Ovary (tissue), 9 donors: Measurements from ENCODE around the gene ELOVL3. TPM values are rescaled to one million over a fixed set of nuclear protein-coding genes. Genes with fewer than 3 reads are reported as not detected.

ENCODE experiments used
- DNase-seq, 5 donors: peaks; one replicate each; pipeline ENCODE4 v3.0.0-alpha.2; 2019 to 2020
- H3K27ac ChIP-seq, 2 donors: fragments of 200-600 bp; one replicate each; pipeline versions ENCODE4 v1.5.1 to v1.8.0; 2019 to 2022
- H3K27me3 ChIP-seq: fragments of 200-600 bp; one replicate; pipeline ENCODE4 v1.8.0; 2022
- H3K36me3 ChIP-seq: fragments of 200-600 bp; sonication (generic); one replicate; pipeline ENCODE4 v1.5.1; 2019
- H3K4me1 ChIP-seq: one replicate; pipeline ENCODE4 v1.8.1; 2013; ENCODE audit warnings: mild to moderate bottlenecking, moderate library complexity; ENCODE audit not compliant: insufficient read depth
- H3K4me3 ChIP-seq: fragments of 200-600 bp; sonication (generic); one replicate; pipeline ENCODE4 v1.5.1; 2017
- H3K9me3 ChIP-seq, 2 donors: fragments of 200-600 bp in 1 of 2; sonication (generic) in 1 of 2; one replicate each; pipeline versions ENCODE4 v1.5.1 to v1.8.1; 2013 to 2019; ENCODE audit warnings: mild to moderate bottlenecking in 1 of 2, moderate library complexity in 1 of 2
- CTCF ChIP-seq, 3 donors: fragments of 450-650 bp in 2 of 3; fragments of 200-600 bp in 1 of 3; IDR thresholded peaks; one replicate each; pipeline versions ENCODE4 v1.5.1 to v1.8.0; 2016 to 2022; ENCODE audit warnings: antibody characterized with exemption in 3 of 3, mild to moderate bottlenecking in 1 of 3
- EP300 ChIP-seq: sonication (generic); formaldehyde crosslinking; IDR thresholded peaks from one replicate; pipeline ENCODE4 v1.6.1; 2017; ENCODE audit warnings: antibody characterized with exemption
- POLR2A ChIP-seq: fragments of 450-650 bp; IDR thresholded peaks from one replicate; pipeline ENCODE4 v1.6.1; 2017; ENCODE audit warnings: antibody characterized with exemption, mild to moderate bottlenecking, moderate library complexity
- WGBS, 3 donors: extraction: QIAGEN DNeasy Blood & Tissue Kit in 1 of 3; methylation state at CpG; one replicate each; pipeline versions ENCODE4 v1.1.5 to v1.1.7; 2013 to 2017; 5-methylcytosine and 5-hydroxymethylcytosine counted together
- intact Hi-C, 4 donors: fragments of 100-400 bp; cut with DNase I; formaldehyde crosslinking; loops; one replicate each; pipeline versions ENCODE4 v1.11.0 to v1.15.1; 2022 to 2023
- polyA plus RNA-seq, 2 donors: library from polyadenylated mRNA; stranded (reverse); fragments of 200-250 nt in 1 of 2; fragments of 350-450 nt in 1 of 2; fragmentation: Illumina TruSeq in 1 of 2; extraction: RNeasy Lipid Tissue Mini Kit (QIAGEN cat#74804) in 1 of 2; gene quantifications; one replicate each; pipeline ENCODE4 v1.2.3, GENCODE V29; 2013 to 2014
- total RNA-seq, 7 donors: library from RNA; depleted of rRNA in 2 of 7; stranded (reverse); fragments of >200 nt in 2 of 7; fragmentation: NEBNext Ultra II Directional in 3 of 7; extraction: Animal tissue kit (Norgen Biotek cat#: 25700) in 3 of 7; gene quantifications; one replicate each; pipeline versions ENCODE4 v1.1.0 to v1.2.4, GENCODE V29; 2016 to 2023
- donor health status: DM: no; HTN: no; CAD: no; lungs with moderate emphysema.
- donor health status: DM: no; HTN: no; CAD: no.
- donor health status: Bipolar disorder and iron deficiency.
- donor health status: DM: yes; HTN: yes; CAD: no.
- donor health status: DM: no; HTN: no; CAD: no.
- donor health status: DM: yes; HTN: yes; CAD: no.

ELOVL3 gene
- total and polyA plus RNA-seq, 9 donors = 0.08 to 1.0 TPM; not detected in 7

GRCh38 chr10:102234888-102235597 is 8.9 kb downstream of the ELOVL3 start:
- intact Hi-C loops = loop anchor here in 3 of 4 donors (5.0 to 10.0 kb wide), 5 partner anchors 80 to 350 kb away; partner anchors contain the start of gene NOLC1 (in 1 of the 3)
- Histone ChIP-seq H3K27ac (no peak overlapping the region), H3K27me3 (no peaks in the 10 kb centered on the region), H3K4me1 (peaks cover 9% of the 10 kb centered on the region), H3K36me3 (no peaks in the 10 kb centered on the region), H3K4me3 (no peak overlapping the region), H3K9me3 (no peaks in the 10 kb centered on the region)
- TF ChIP-seq CTCF (IDR thresholded peaks at IDR 0.05) (no peak), POLR2A (no peak), EP300 (no peak)
- 44 to 51% (median 49%) methylated on average over 12 of the region's 12 CpGs for WGBS, 3 donors
- DNase-seq = no peak

DNA sequence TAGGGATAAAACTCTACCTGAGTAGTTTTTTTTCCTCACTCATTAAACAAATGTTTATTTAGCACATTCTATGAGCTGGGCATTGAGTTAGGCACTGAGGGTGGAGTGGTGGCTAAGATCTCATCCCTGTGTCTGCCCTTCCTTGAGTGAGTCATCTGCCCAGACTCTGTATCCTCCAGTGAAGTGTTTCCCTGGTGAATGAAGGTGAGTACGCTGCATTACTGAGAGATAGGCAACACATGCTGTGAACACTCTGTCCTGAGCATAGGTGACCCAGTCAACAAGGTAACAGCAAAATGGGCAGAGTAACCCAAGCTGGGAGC is 9.5 kb downstream of the ELOVL3 start:
- intact Hi-C loops = loop anchor here in 3 of 4 donors (10.0 kb wide), 3 partner anchors 81 to 349 kb away; partner anchors contain the start of gene NOLC1 (in 1 of the 3)
- no peak overlapping the region for H3K27ac ChIP-seq
- no peak for DNase-seq
- no peaks in the 10 kb centered on the region for H3K9me3 ChIP-seq
- no peaks in the 10 kb centered on the region for H3K27me3 ChIP-seq
- peaks cover 6% of the 10 kb centered on the region for H3K4me1 ChIP-seq
- H3K36me3 ChIP-seq = no peaks in the 10 kb centered on the region
- H3K4me3 ChIP-seq = no peak overlapping the region
- 90 to 92% (median 91%) methylated on average over 1 of the region's 1 CpG for WGBS, 3 donors
- TF ChIP-seq EP300 = no peak
- TF ChIP-seq POLR2A = no peak
- TF ChIP-seq CTCF (IDR thresholded peaks at IDR 0.05) = no peak

DNA sequence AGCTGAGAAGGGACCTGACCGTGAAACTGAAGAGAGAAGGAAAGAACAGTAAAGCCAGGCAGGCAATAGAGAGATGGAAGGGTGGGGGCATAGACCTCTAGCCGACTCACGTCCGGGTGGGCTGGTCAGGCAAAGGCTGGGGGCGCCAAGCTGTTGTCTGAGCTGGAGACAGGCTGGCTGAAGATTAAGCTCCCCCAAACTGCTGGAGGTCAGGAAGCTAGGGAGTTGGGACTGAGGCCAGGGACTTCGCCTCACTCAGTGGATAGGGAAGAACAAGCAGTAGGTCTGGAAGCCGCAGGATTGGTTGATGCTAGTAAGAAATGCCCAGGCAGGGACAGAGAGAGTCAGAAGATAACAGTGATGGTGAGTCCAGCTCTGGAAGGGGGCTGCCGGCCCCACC is 9.9 kb downstream of the ELOVL3 start:
- DNase-seq = no peak
- WGBS, 3 donors = 40 to 49% (median 42%) methylated on average over 8 of the region's 8 CpGs
- TF ChIP-seq CTCF (IDR thresholded peaks at IDR 0.05) = no peak
- TF ChIP-seq POLR2A = no peak
- no peak for TF ChIP-seq EP300
- intact Hi-C loops = loop anchor here in 3 of 4 donors (10.0 kb wide), 3 partner anchors 81 to 349 kb away; partner anchors contain the start of gene NOLC1 (in 1 of the 3)
- H3K9me3 ChIP-seq = no peaks in the 10 kb centered on the region
- no peak overlapping the region for H3K27ac ChIP-seq
- no peaks in the 10 kb centered on the region for H3K36me3 ChIP-seq
- H3K4me3 ChIP-seq = no peak overlapping the region
- peaks cover 6% of the 10 kb centered on the region for H3K4me1 ChIP-seq
- no peaks in the 10 kb centered on the region for H3K27me3 ChIP-seq

DNA sequence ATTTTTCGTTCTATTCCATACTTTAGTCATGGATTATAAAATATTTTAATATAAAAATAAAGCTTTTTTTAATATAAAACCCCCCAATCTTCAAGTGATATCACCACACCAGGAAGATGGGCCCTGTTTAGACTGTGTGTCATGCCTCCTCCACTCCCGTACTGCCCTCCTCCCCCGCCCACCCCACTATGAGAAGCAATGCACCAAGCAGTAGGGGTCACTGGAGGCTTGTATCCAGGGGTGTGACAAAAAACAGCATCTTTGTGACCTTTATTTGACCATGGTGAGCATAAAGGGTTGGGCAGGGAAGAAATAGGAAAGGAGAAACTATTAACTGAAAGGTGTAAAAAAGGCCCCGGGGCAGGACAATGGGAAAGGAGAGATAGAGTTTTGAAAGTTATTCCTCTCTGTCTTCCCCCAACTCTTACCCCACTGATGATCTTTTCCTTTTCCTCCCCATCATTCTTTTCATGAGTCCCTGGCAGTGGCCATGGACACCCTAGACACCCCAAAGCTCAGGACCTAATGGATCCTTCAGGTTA is 11.7 kb downstream of the ELOVL3 start:
- H3K27me3 ChIP-seq = no peaks in the 10 kb centered on the region
- intact Hi-C loops = loop anchor here in 3 of 4 donors (10.0 kb wide), 3 partner anchors 83 to 347 kb away; partner anchors contain the start of gene NOLC1 (in 1 of the 3)
- no peaks in the 10 kb centered on the region for H3K36me3 ChIP-seq
- DNase-seq = no peak
- H3K27ac ChIP-seq = no peak overlapping the region
- no peak overlapping the region for H3K4me3 ChIP-seq
- TF ChIP-seq CTCF (IDR thresholded peaks at IDR 0.05) = no peak
- no peak for TF ChIP-seq EP300
- no peak for TF ChIP-seq POLR2A
- WGBS, 3 donors = 37 to 54% (median 43%) methylated on average over 4 of the region's 4 CpGs
- H3K9me3 ChIP-seq = no peaks in the 10 kb centered on the region
- H3K4me1 ChIP-seq = peaks cover 9% of the 10 kb centered on the region
